B cell (primary cell): ENCODE measurements around the gene CNNM3. TPM values are rescaled to one million over a fixed set of nuclear protein-coding genes. Genes with fewer than 3 reads are reported as not detected.

Experiments
- ATAC-seq: fragments of 200-7000 bp; cut with Tn5 transposase; one replicate; pipeline ENCODE4 v1.10.0; 2021; ENCODE audit warnings: low read depth, mild to moderate bottlenecking, moderate number of reproducible peaks, moderate library complexity
- CTCF ChIA-PET: fragments of 350-600 bp; sonication (Branson Sonifier 250); formaldehyde crosslinking; loops from one replicate; lab custom pipeline; 2021; ENCODE audit warnings: antibody characterized with exemption, inconsistent platforms; lab: Charles Lee
- POLR2A ChIA-PET: fragments of 350-600 bp; sonication (Branson Sonifier 250); formaldehyde crosslinking; loops from one replicate; lab custom pipeline; 2021; ENCODE audit warnings: antibody characterized with exemption; lab: Charles Lee
- DNase-seq: peaks from one replicate; pipeline ENCODE4 v3.0.0; 2013
- H2AFZ ChIP-seq: 2 replicates; pipeline ENCODE4 v1.6.1; 2012; ENCODE audit warnings: mild to moderate bottlenecking, low read depth, low read length; ENCODE audit not compliant: insufficient read depth, poor library complexity, severe bottlenecking
- H3K27ac ChIP-seq, 2 donors: 1 replicate in 1 of 2; 2 replicates in 1 of 2; pipeline ENCODE4 v1.5.1; 2012 to 2013; ENCODE audit warnings: low read length in 2 of 2, mild to moderate bottlenecking in 2 of 2, moderate library complexity in 1 of 2
- H3K27me3 ChIP-seq, 4 experiments: fragments of 200-600 bp in 1 of 4; sonication (generic) in 1 of 4; replicated peaks in 1 of 4; 1 replicate in 2 of 4; 2 replicates in 2 of 4; pipeline versions ENCODE4 v1.6.1 to v1.7.0; 2013 to 2016; ENCODE audit warnings: low read length in 3 of 4, mild to moderate bottlenecking in 2 of 4, mixed read lengths in 1 of 4, moderate library complexity in 1 of 4; ENCODE audit not compliant: insufficient read depth in 4 of 4, control insufficient read depth in 3 of 4; ENCODE audit errors: control extremely low read depth in 1 of 4
- H3K36me3 ChIP-seq, 2 experiments: replicated peaks in 1 of 2; 1 replicate in 1 of 2; 2 replicates in 1 of 2; pipeline versions ENCODE4 v1.6.1 to v1.7.1; 2013; ENCODE audit warnings: low read length in 1 of 2; ENCODE audit not compliant: insufficient read depth in 2 of 2, control insufficient read depth in 1 of 2; ENCODE audit errors: control extremely low read depth in 1 of 2, extremely low read depth in 1 of 2
- H3K4me1 ChIP-seq, 2 donors: fragments of 200-600 bp in 1 of 2; sonication (generic) in 1 of 2; 1 replicate in 1 of 2; 2 replicates in 1 of 2; pipeline versions ENCODE4 v1.5.1 to v1.6.1; 2013 to 2017; ENCODE audit warnings: low read length in 2 of 2; ENCODE audit not compliant: control insufficient read depth in 2 of 2, insufficient read depth in 2 of 2
- H3K4me2 ChIP-seq: replicated peaks from 2 replicates; pipeline ENCODE3; 2012; ENCODE audit warnings: mild to moderate bottlenecking, low read depth, low read length; ENCODE audit not compliant: poor library complexity, severe bottlenecking
- H3K4me3 ChIP-seq, 5 experiments: fragments of 200-600 bp in 1 of 5; sonication (generic) in 1 of 5; 1 replicate in 3 of 5; 2 replicates in 2 of 5; pipeline versions ENCODE4 v1.5.1 to v1.7.0; 2011 to 2016; ENCODE audit warnings: low read length in 4 of 5, mild to moderate bottlenecking in 4 of 5, low read depth in 2 of 5, control low read depth in 1 of 5, moderate library complexity in 1 of 5; ENCODE audit not compliant: insufficient read depth in 1 of 5; ENCODE audit errors: control extremely low read depth in 1 of 5, extremely low read depth in 1 of 5
- H3K79me2 ChIP-seq: fragments of 200-600 bp; sonication (generic); one replicate; pipeline ENCODE4 v1.6.0; 2016; ENCODE audit warnings: low read length; ENCODE audit not compliant: control insufficient read depth, insufficient read depth
- H3K9ac ChIP-seq: fragments of 200-600 bp; sonication (generic); 2 replicates; pipeline ENCODE4 v1.6.1; 2017; ENCODE audit warnings: mild to moderate bottlenecking, low read length, moderate library complexity
- H3K9me3 ChIP-seq, 3 donors: one replicate each; pipeline versions ENCODE4 v1.6.1 to v1.7.1; 2013; ENCODE audit warnings: low read length in 2 of 3; ENCODE audit not compliant: control insufficient read depth in 2 of 3, insufficient read depth in 1 of 3; ENCODE audit errors: control extremely low read depth in 1 of 3
- H4K20me1 ChIP-seq: 2 replicates; pipeline ENCODE4 v1.6.0; 2012; ENCODE audit warnings: mild to moderate bottlenecking, low read length; ENCODE audit not compliant: insufficient read depth, control insufficient read depth, poor library complexity, severe bottlenecking
- H3K27ac Mint-ChIP-seq: one replicate; pipeline ENCODE4 v1.8.0; 2021; ENCODE audit warnings: mixed read lengths
- H3K27me3 Mint-ChIP-seq: one replicate; pipeline ENCODE4 v1.8.0; 2021; ENCODE audit warnings: mixed read lengths
- H3K4me1 Mint-ChIP-seq: one replicate; pipeline ENCODE4 v1.8.0; 2021; ENCODE audit warnings: mixed read lengths
- H3K4me3 Mint-ChIP-seq: one replicate; pipeline ENCODE4 v1.8.0; 2021; ENCODE audit warnings: mixed read lengths
- H3K9me3 Mint-ChIP-seq: one replicate; pipeline ENCODE4 v1.8.0; 2022; ENCODE audit warnings: mixed read lengths; ENCODE audit not compliant: insufficient read depth
- CTCF ChIP-seq: fragments of 200-600 bp; IDR thresholded peaks from one replicate; pipeline ENCODE4 v1.8.0; 2022; ENCODE audit warnings: antibody characterized with exemption, mild to moderate bottlenecking
- EZH2 ChIP-seq: IDR thresholded peaks from 2 replicates; pipeline ENCODE4 v1.6.1; 2012; ENCODE audit warnings: borderline replicate concordance, low read depth, mild to moderate bottlenecking, moderate library complexity, low read length; ENCODE audit not compliant: insufficient read depth, poor library complexity, severe bottlenecking
- WGBS: methylation state at CpG from one replicate; pipeline ENCODE4 v1.1.5; 2013; ENCODE audit warnings: missing lambda C conversion rate; ENCODE audit not compliant: insufficient coverage; 5-methylcytosine and 5-hydroxymethylcytosine counted together
- intact Hi-C: fragments of 100-400 bp; cut with micrococcal nuclease; formaldehyde crosslinking; loops from one replicate; pipeline ENCODE4 v1.10.0; 2022
- polyA plus RNA-seq: library from polyadenylated mRNA; depleted of rRNA; stranded (reverse); fragments of >200 nt; gene quantifications from 2 replicates; pipeline ENCODE4 v1.2.3, GENCODE V29; 2012
- total RNA-seq, 2 donors: library from RNA; stranded (reverse); fragments of 120-200 nt in 1 of 2; gene quantifications; 1 replicate in 1 of 2; 2 replicates in 1 of 2; pipeline versions ENCODE4 v1.2.3 to v1.2.4, GENCODE V29; 2013 to 2022

Gene CNNM3
- total and polyA plus RNA-seq, 2 donors (not counting 1 experiment from before 2014, with no cell fraction given) = 28.8 to 54.7 TPM

GRCh38 chr2:96877631-96878092 lies 61.6 kb downstream of the CNNM3 start:
- peaks cover 17 to 20% of the 10 kb centered on the region in 2 donors for H3K4me1 ChIP-seq
- no peak overlapping the region for H2AFZ ChIP-seq
- H3K79me2 ChIP-seq = no peaks in the 10 kb centered on the region
- Mint-ChIP-seq H3K27me3 (peaks cover 4% of the 10 kb centered on the region), H3K4me1 (peaks cover 17% of the 10 kb centered on the region), H3K4me3 (no peak overlapping the region), H3K27ac (no peak overlapping the region), H3K9me3 (no peaks in the 10 kb centered on the region)
- ATAC-seq = no peak
- no peak overlapping the region for H3K4me2 ChIP-seq
- no peak overlapping the region for H3K27ac ChIP-seq
- intact Hi-C loops = no loop called here
- no peak overlapping the region for H3K9ac ChIP-seq
- 97% methylated on average over 11 of the region's 15 CpGs for WGBS
- peaks cover 0 to 5% (median 1%) of the 10 kb centered on the region in 4 experiments for H3K27me3 ChIP-seq
- POLR2A ChIA-PET = no interaction called here
- H3K36me3 ChIP-seq = no peaks in the 10 kb centered on the region
- no peaks in the 10 kb centered on the region for H3K9me3 ChIP-seq
- TF ChIP-seq EZH2 (no peak), CTCF (no peak)
- H4K20me1 ChIP-seq = no peaks in the 10 kb centered on the region
- no peak overlapping the region for H3K4me3 ChIP-seq
- DNase-seq = no peak
- CTCF ChIA-PET = interaction anchor here (0.8 kb wide), 1 partner anchor 73 kb away, joined by 3 read pairs; no protein-coding TSS in a partner anchor

GRCh38 chr2:96878171-96878570 lies 62.1 kb downstream of the CNNM3 start:
- Mint-ChIP-seq H3K4me1 (peaks cover 17% of the 10 kb centered on the region), H3K9me3 (no peaks in the 10 kb centered on the region), H3K27ac (no peak overlapping the region), H3K27me3 (peaks cover 4% of the 10 kb centered on the region), H3K4me3 (no peak overlapping the region)
- no peak for ATAC-seq
- DNase-seq = no peak
- H3K79me2 ChIP-seq = no peaks in the 10 kb centered on the region
- H3K4me2 ChIP-seq = no peak overlapping the region
- TF ChIP-seq EZH2 (no peak), CTCF (no peak)
- H3K9ac ChIP-seq = no peak overlapping the region
- no peak overlapping the region for H2AFZ ChIP-seq
- H3K4me1 ChIP-seq = peaks cover 17 to 20% of the 10 kb centered on the region in 2 donors
- no peaks in the 10 kb centered on the region for H4K20me1 ChIP-seq
- H3K4me3 ChIP-seq = no peak overlapping the region
- ChIA-PET CTCF (no interaction called here), POLR2A (no interaction called here)
- intact Hi-C loops = no loop called here
- H3K9me3 ChIP-seq = no peaks in the 10 kb centered on the region
- peaks cover 0 to 5% (median 0%) of the 10 kb centered on the region in 4 experiments for H3K27me3 ChIP-seq
- H3K27ac ChIP-seq = no peak overlapping the region
- WGBS = 60% methylated on average over 5 of the region's 7 CpGs
- no peaks in the 10 kb centered on the region for H3K36me3 ChIP-seq
